Endodermal cell (in vitro differentiated cells): ENCODE results near the gene PACRGL. TPM values are rescaled to one million over a fixed set of nuclear protein-coding genes. Genes with fewer than 3 reads are reported as not detected.

Experiments
- DNase-seq: peaks from one replicate; pipeline ENCODE4 v3.0.0-alpha.2; 2017
- H3K27ac ChIP-seq: 2 replicates; pipeline ENCODE4 v1.5.1; 2013; ENCODE audit warnings: mild to moderate bottlenecking, low read depth, low read length, moderate library complexity
- H3K27me3 ChIP-seq: 2 replicates; pipeline ENCODE4 v1.6.1; 2013; ENCODE audit warnings: mild to moderate bottlenecking, low read length, moderate library complexity; ENCODE audit not compliant: insufficient read depth, control insufficient read depth, poor library complexity, severe bottlenecking
- H3K36me3 ChIP-seq: 2 replicates; pipeline ENCODE4 v1.7.0; 2013; ENCODE audit warnings: mild to moderate bottlenecking, low read length, moderate library complexity; ENCODE audit not compliant: control insufficient read depth, insufficient read depth
- H3K4me1 ChIP-seq: one replicate; pipeline ENCODE4 v1.7.0; 2013; ENCODE audit warnings: low read length; ENCODE audit not compliant: control insufficient read depth, insufficient read depth
- H3K4me3 ChIP-seq: 2 replicates; pipeline ENCODE4 v1.5.1; 2013; ENCODE audit warnings: mild to moderate bottlenecking, low read length, moderate library complexity
- H3K9ac ChIP-seq: 2 replicates; pipeline ENCODE4 v1.6.1; 2013; ENCODE audit warnings: mild to moderate bottlenecking, low read length, moderate library complexity; ENCODE audit not compliant: poor library complexity, severe bottlenecking; ENCODE audit errors: extremely low read depth
- H3K9me3 ChIP-seq: 2 replicates; pipeline ENCODE4 v1.6.1; 2013; ENCODE audit warnings: mild to moderate bottlenecking, low read length, moderate library complexity; ENCODE audit not compliant: control insufficient read depth
- H3K27ac Mint-ChIP-seq: 2 replicates; pipeline ENCODE4 v1.8.0; 2020; ENCODE audit warnings: mixed read lengths
- H3K27me3 Mint-ChIP-seq: 2 replicates; pipeline ENCODE4 v1.8.0; 2021; ENCODE audit warnings: mild to moderate bottlenecking, mixed read lengths; ENCODE audit not compliant: insufficient read depth
- H3K36me3 Mint-ChIP-seq: 2 replicates; pipeline ENCODE4 v1.8.0; 2020; ENCODE audit warnings: low read depth, mixed read lengths
- H3K4me1 Mint-ChIP-seq: 2 replicates; pipeline ENCODE4 v1.8.0; 2020; ENCODE audit warnings: mixed read lengths
- H3K4me3 Mint-ChIP-seq: 2 replicates; pipeline ENCODE4 v1.8.0; 2020; ENCODE audit warnings: mild to moderate bottlenecking, moderate library complexity, mixed read lengths
- H3K9me3 Mint-ChIP-seq: 2 replicates; pipeline ENCODE4 v1.8.0; 2020; ENCODE audit warnings: mild to moderate bottlenecking, mixed read lengths
- WGBS, 2 experiments: methylation state at CpG; one replicate each; pipeline versions ENCODE4 v1.1.5 to v1.1.7; 2013; ENCODE audit warnings: missing lambda C conversion rate in 2 of 2, mixed read lengths in 1 of 2; ENCODE audit not compliant: insufficient coverage in 1 of 2, insufficient read length in 1 of 2; 5-methylcytosine and 5-hydroxymethylcytosine counted together
- total RNA-seq, 2 donors: library from RNA; stranded (reverse); fragmentation: NEBNext Ultra II Directional in 1 of 2; extraction: Animal tissue kit (Norgen Biotek cat#: 25700) in 1 of 2; gene quantifications; 2 replicates in 1 of 2; 3 replicates in 1 of 2; pipeline ENCODE4 v1.2.1, GENCODE V29; 2021
- TF ChIP-seq, protein P1 (sequence below): fragments of 200-600 bp; sonication (generic); conservative IDR thresholded peaks from 2 replicates; pipeline ENCODE4 v1.5.0; 2021; ENCODE audit warnings: antibody characterized with exemption, mild to moderate bottlenecking

The PACRGL gene
- total RNA-seq, 2 donors from 2014 or later, result 19.4 to 24.2 TPM

DNA sequence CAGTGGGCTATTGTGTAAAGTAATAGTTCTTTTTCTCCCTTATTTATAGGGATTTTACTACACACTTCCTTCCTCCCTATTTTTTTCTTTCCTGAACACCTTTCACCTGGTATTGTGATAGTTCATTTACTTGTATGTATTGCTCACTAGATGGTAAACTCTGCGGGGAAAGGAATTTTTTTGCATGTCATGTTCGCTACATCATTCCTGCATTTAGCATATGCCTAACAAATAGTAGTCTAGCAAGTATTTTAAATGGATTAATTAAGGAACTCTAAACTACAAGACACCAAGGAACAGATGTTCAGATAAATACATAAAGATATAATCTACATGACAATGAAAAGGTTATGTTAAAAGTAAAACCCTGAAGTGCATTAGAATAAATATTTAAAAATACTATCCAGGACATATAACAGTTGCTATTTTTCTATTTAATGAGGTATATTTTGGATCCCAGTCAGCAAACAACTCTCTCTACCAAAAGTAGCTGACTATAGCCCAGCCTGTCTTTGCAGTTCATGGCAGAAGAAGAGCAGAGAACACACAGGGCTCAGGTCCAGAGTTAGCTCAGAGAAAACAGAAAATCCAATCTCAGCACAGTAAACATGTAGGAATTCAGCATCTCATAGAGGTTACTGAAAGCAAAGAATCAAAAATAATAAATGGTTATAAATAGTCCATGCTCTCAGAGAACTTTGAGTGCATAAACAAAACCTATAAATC lies 87.8 kb downstream of the PACRGL start:
- H3K9ac ChIP-seq, result no peak overlapping the region
- 100% methylated on average over 2 of the region's 2 CpGs; no CpG with 5 or more reads in 1 of the 2 experiments for WGBS, 2 experiments
- H3K4me1 Mint-ChIP-seq, result peaks cover 2% of the 10 kb centered on the region
- peaks cover 3% of the 10 kb centered on the region for H3K9me3 ChIP-seq
- H3K9me3 Mint-ChIP-seq, result peaks cover 5% of the 10 kb centered on the region
- no peak overlapping the region for H3K27ac ChIP-seq
- DNase-seq, result no peak
- no peaks in the 10 kb centered on the region for H3K27me3 ChIP-seq
- no peaks in the 10 kb centered on the region for H3K4me1 ChIP-seq
- TF ChIP-seq, protein P1, sequence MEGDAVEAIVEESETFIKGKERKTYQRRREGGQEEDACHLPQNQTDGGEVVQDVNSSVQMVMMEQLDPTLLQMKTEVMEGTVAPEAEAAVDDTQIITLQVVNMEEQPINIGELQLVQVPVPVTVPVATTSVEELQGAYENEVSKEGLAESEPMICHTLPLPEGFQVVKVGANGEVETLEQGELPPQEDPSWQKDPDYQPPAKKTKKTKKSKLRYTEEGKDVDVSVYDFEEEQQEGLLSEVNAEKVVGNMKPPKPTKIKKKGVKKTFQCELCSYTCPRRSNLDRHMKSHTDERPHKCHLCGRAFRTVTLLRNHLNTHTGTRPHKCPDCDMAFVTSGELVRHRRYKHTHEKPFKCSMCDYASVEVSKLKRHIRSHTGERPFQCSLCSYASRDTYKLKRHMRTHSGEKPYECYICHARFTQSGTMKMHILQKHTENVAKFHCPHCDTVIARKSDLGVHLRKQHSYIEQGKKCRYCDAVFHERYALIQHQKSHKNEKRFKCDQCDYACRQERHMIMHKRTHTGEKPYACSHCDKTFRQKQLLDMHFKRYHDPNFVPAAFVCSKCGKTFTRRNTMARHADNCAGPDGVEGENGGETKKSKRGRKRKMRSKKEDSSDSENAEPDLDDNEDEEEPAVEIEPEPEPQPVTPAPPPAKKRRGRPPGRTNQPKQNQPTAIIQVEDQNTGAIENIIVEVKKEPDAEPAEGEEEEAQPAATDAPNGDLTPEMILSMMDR, result no peak
- H3K36me3 Mint-ChIP-seq, result no peaks in the 10 kb centered on the region
- H3K27me3 Mint-ChIP-seq, result no peaks in the 10 kb centered on the region
- H3K36me3 ChIP-seq, result no peaks in the 10 kb centered on the region
- H3K27ac Mint-ChIP-seq, result no peak overlapping the region
- H3K4me3 Mint-ChIP-seq, result no peak overlapping the region
- no peak overlapping the region for H3K4me3 ChIP-seq
